ENCODE data around the gene ACAA2. TPM values are rescaled to one million over a fixed set of nuclear protein-coding genes. Genes with fewer than 3 reads are reported as not detected.

ACAA2 gene
- total RNA-seq, 1 experiment from 2014 or later: 18.2 TPM

DNA sequence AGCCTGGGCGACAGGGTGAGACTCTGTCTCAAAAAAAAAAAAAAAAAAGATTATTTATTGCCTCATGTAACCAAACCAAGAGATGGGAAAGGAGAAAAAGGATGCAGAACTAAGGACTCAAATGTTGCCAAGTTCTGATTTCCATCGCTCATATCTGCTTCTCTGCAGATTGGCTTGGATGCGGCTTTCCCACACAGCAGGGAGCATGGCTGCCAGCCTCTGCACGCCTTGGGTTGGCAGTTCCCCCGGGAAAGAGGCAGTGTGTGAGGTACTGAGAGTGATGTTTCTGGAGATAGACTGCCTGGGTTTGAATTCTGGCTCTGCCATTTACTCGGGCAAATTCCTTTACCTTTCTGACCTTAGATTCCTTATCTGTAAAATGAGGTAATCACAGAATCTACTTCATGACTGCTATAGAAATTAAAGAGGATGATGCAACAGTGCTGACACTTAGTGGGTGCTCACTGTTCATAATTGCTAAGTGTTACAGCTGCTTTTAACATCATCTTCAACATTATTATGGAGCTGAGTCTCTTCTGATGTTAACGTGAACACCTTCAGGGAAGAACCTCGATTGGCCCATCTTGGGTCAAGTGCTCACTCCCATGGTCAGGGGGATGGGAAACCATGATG, 68.8 kb downstream of the ACAA2 start (continued):
- TF ChIP-seq EZH2phosphoT487 (IDR thresholded peaks at IDR 0.05; ENCODE audit: borderline replicate concordance) (no peak), ZNF274 (IDR thresholded peaks at IDR 0.05; ENCODE audit: low read depth, low read length) (no peak), SRF (IDR thresholded peaks at IDR 0.05; ENCODE audit: low read depth) (no peak), ZFX (IDR thresholded peaks at IDR 0.05) (no peak), CBX3 (IDR thresholded peaks at IDR 0.05; ENCODE audit: low read depth) (no peak), FOSL1 (IDR thresholded peaks at IDR 0.05; ENCODE audit: low read depth) (no peak)

DNA sequence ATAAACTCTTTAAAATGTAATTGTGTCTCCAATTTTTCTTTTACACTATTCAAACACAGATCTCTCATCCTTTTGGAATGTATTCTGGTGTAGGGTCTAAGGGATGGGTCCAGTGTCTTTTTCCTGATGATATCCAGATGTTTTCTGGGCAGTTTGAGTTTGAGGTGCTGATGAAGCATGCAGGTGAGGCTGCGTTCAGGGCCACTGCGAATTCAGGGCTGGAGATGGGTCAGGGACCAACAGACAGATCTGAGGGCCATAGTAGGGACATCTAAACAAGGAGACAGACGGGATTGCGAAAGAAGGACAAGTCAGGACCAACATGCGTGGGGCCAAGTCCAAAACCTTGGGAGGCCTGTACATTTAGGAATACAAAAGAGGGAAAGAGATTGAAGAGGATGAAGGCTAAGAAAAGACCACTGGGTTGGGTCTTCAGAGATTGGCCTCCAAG, 70.2 kb downstream of the ACAA2 start:
- ATAC-seq: no peak
- no peaks in the 10 kb centered on the region for H3K79me2 ChIP-seq (ENCODE audit: insufficient read depth, low read length)
- intact Hi-C loops (cut with micrococcal nuclease): no loop called here
- no peaks in the 10 kb centered on the region for H3K4me1 ChIP-seq (ENCODE audit: control insufficient read depth in 1 of 2, insufficient read depth in 2 of 2, low read length in 2 of 2)
- no peaks in the 10 kb centered on the region; a peak in 1 of 4 replicates for H3K9me3 ChIP-seq (ENCODE audit: control insufficient read depth in 1 of 2, insufficient read depth in 1 of 2, low read depth in 1 of 2, low read length in 2 of 2)
- POLR2A ChIA-PET: no interaction called here
- H3K4me3 ChIP-seq (replicated peaks in 1 of 2; ENCODE audit: low read depth in 1 of 2, low read length in 2 of 2): no peak overlapping the region
- H3K4me2 ChIP-seq (ENCODE audit: low read length): no peak overlapping the region
- no peaks in the 10 kb centered on the region for H3K9me2 ChIP-seq (ENCODE audit: insufficient read depth)
- no peaks in the 10 kb centered on the region for H3K36me3 ChIP-seq (ENCODE audit: control insufficient read depth in 1 of 2, insufficient read depth in 2 of 2, low read length in 2 of 2)
- H3K9ac ChIP-seq (ENCODE audit: low read length): no peak overlapping the region
- H4K20me1 ChIP-seq (ENCODE audit: insufficient read depth): no peaks in the 10 kb centered on the region
- CTCF ChIA-PET: no interaction called here
- DNase-seq (ENCODE audit: low read depth, low spot score): no peak
- BruUV-seq (replicated peaks): no TSS peak
- 0 out of 2 replicates have a peak, but pooled peaks cover 3% of the 10 kb centered on the region for H3K27me3 ChIP-seq (ENCODE audit: insufficient read depth, low read length)
- no peak overlapping the region for H3K27ac ChIP-seq (ENCODE audit: low read depth, low read length)
- TF ChIP-seq ZNF274 (IDR thresholded peaks at IDR 0.05; ENCODE audit: low read depth, low read length): no peak
- TF ChIP-seq, protein P1, sequence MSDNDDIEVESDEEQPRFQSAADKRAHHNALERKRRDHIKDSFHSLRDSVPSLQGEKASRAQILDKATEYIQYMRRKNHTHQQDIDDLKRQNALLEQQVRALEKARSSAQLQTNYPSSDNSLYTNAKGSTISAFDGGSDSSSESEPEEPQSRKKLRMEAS (IDR thresholded peaks at IDR 0.05): no peak
- TF ChIP-seq CBX3 (IDR thresholded peaks at IDR 0.05; ENCODE audit: low read depth): no peak
- no peak for TF ChIP-seq ZFX (IDR thresholded peaks at IDR 0.05)
- TF ChIP-seq, protein P2, sequence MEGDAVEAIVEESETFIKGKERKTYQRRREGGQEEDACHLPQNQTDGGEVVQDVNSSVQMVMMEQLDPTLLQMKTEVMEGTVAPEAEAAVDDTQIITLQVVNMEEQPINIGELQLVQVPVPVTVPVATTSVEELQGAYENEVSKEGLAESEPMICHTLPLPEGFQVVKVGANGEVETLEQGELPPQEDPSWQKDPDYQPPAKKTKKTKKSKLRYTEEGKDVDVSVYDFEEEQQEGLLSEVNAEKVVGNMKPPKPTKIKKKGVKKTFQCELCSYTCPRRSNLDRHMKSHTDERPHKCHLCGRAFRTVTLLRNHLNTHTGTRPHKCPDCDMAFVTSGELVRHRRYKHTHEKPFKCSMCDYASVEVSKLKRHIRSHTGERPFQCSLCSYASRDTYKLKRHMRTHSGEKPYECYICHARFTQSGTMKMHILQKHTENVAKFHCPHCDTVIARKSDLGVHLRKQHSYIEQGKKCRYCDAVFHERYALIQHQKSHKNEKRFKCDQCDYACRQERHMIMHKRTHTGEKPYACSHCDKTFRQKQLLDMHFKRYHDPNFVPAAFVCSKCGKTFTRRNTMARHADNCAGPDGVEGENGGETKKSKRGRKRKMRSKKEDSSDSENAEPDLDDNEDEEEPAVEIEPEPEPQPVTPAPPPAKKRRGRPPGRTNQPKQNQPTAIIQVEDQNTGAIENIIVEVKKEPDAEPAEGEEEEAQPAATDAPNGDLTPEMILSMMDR (IDR thresholded peaks at IDR 0.05 in 2 of 3, conservative IDR thresholded peaks at IDR 0.05 in 1 of 3; ENCODE audit: borderline replicate concordance in 1 of 3, insufficient read depth in 1 of 3, low read depth in 2 of 3, low read length in 2 of 3): no peak
- TF ChIP-seq RAD21 (IDR thresholded peaks at IDR 0.05; ENCODE audit: low read depth): no peak
- TF ChIP-seq SP1 (IDR thresholded peaks at IDR 0.05; ENCODE audit: low read depth): no peak
- TF ChIP-seq SIN3A (IDR thresholded peaks at IDR 0.05; ENCODE audit: low read depth): no peak
- no peak for TF ChIP-seq FOSL1 (IDR thresholded peaks at IDR 0.05; ENCODE audit: low read depth)
- TF ChIP-seq EGR1 (IDR thresholded peaks at IDR 0.05; ENCODE audit: low read depth): no peak
- TF ChIP-seq, protein P3, sequence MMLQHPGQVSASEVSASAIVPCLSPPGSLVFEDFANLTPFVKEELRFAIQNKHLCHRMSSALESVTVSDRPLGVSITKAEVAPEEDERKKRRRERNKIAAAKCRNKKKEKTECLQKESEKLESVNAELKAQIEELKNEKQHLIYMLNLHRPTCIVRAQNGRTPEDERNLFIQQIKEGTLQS (IDR thresholded peaks at IDR 0.05): no peak
- no peak for TF ChIP-seq EZH2 (IDR thresholded peaks at IDR 0.05)
- no peak for TF ChIP-seq SRF (IDR thresholded peaks at IDR 0.05; ENCODE audit: low read depth)
- TF ChIP-seq YY1 (IDR thresholded peaks at IDR 0.05; ENCODE audit: extremely low read depth, insufficient replicate concordance, low read depth, low read length): no peak
- TF ChIP-seq POLR2AphosphoS5 (IDR thresholded peaks at IDR 0.05; ENCODE audit: low read depth, low read length): no peak
- no peak for TF ChIP-seq POLR2A (IDR thresholded peaks at IDR 0.05; ENCODE audit: borderline replicate concordance, extremely low read depth, insufficient read depth, insufficient read length)
- TF ChIP-seq CEBPB (IDR thresholded peaks at IDR 0.05; ENCODE audit: low read depth): no peak
- TF ChIP-seq TCF7L2 (IDR thresholded peaks at IDR 0.05; ENCODE audit: borderline replicate concordance, extremely low read depth, insufficient read depth, insufficient read length): no peak
- TF ChIP-seq, protein P4, sequence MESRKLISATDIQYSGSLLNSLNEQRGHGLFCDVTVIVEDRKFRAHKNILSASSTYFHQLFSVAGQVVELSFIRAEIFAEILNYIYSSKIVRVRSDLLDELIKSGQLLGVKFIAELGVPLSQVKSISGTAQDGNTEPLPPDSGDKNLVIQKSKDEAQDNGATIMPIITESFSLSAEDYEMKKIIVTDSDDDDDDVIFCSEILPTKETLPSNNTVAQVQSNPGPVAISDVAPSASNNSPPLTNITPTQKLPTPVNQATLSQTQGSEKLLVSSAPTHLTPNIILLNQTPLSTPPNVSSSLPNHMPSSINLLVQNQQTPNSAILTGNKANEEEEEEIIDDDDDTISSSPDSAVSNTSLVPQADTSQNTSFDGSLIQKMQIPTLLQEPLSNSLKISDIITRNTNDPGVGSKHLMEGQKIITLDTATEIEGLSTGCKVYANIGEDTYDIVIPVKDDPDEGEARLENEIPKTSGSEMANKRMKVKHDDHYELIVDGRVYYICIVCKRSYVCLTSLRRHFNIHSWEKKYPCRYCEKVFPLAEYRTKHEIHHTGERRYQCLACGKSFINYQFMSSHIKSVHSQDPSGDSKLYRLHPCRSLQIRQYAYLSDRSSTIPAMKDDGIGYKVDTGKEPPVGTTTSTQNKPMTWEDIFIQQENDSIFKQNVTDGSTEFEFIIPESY (IDR thresholded peaks at IDR 0.05; ENCODE audit: extremely low read depth, insufficient replicate concordance, low read length): no peak
- H2AFZ ChIP-seq (ENCODE audit: low read depth, low read length, poor library complexity, severe bottlenecking): no peak overlapping the region
- RAD21 ChIA-PET (ENCODE audit: low non-redundant PET in 1 of 2, low total read pairs in 2 of 2, uncharacterized antibody in 2 of 2, unreplicated experiment in 2 of 2): no interaction called here
